IPS-18c (cell line): ENCODE measurements around the gene UQCRQ.
A peak's percentile ranks its signal among the peaks of the same experiment; 100 is the strongest.

Experiments used
- H3K4me3 ChIP-seq: 2 replicates; pipeline ENCODE4 v1.7.0; 2013; ENCODE audit warnings: low read depth, mild to moderate bottlenecking, low read length, moderate library complexity; ENCODE audit not compliant: insufficient read depth
- H3K9me3 ChIP-seq: one replicate; pipeline ENCODE4 v1.6.1; 2013; ENCODE audit warnings: mild to moderate bottlenecking, low read length, moderate library complexity; ENCODE audit not compliant: control insufficient read depth, insufficient read depth

UQCRQ gene

DNA sequence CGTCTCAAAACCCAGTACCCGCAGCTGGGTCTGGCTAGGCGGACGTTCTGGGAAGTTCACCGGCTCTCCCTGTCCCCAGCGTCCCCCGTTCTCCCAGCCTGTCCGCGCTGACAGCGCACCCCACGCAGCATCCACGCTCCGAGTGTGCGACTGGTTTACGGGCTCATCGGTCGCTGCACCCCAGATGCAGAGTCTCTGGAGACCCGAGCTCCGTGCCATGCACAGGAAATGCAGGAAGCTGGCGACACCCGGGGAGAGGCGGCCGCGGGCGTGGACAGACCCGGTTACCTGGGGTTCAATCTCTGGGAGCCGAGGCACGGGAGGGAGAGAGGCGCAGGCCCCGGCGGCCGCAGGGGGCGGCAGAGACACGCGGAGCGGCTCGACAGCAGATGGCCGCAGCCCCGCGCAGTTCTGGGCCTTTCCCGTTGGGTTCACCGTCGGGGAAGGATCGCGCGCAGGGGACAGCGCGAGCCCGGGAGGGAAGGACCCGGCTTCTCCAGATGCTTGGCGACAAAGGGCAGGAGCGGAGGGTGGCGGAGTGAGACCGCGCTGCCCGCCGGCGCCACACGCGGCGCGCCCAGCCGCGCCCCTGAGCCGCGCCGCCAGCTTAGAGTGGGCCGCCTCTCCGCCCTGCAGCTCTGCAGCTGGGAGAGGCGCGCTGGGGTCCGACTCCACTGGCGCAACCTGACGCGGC, 36.6 kb upstream of the UQCRQ start:
- peak overlapping the region; percentile 65 for H3K4me3 ChIP-seq

DNA sequence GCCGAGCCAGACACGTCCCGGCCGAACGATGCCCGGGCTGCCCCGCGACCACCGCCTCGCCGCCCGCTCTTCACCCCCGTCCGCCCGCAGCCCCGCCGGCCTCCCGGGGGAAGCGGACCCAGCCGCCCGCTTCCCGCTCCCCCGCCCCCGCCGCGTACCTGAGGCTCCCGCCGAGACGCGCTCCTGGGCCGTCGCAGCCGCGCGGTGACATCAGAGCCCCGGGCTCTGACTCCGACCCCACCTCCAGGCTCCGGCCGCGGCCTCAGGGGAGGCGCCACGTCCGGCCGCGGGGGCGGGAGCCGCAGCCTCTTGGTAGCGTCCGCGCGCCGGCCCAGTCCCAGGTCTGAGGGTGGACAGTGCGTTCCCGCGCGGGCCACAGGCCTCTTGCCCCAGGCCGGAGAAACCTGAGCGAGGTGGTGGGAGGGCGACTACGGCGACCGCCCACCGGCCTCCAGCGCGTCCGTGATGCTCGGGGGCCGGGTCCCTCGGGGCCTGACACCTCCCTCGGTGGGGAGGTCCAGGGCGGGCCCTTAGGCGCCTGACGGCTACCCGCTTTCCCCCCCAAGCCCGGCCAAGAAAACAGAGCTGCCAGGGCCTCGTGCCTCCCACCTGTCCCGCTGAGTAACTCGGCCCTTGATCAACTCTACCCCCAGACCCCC, 35.9 kb upstream of the UQCRQ start, which contains the start of gene SHROOM1:
TSS of gene SHROOM1 (minus strand) at position 212 of the 659 bp plus-strand sequence. CDS start 4,507 bp downstream, outside the sequence.
- peaks cover 2% of the 10 kb centered on the region for H3K9me3 ChIP-seq
- H3K4me3 ChIP-seq, result peak within 1 kb of the TSS; percentile 65

More for the DNA sequence above, 36.6 kb upstream of the UQCRQ start:
- peaks cover 3% of the 10 kb centered on the region for H3K9me3 ChIP-seq

DNA sequence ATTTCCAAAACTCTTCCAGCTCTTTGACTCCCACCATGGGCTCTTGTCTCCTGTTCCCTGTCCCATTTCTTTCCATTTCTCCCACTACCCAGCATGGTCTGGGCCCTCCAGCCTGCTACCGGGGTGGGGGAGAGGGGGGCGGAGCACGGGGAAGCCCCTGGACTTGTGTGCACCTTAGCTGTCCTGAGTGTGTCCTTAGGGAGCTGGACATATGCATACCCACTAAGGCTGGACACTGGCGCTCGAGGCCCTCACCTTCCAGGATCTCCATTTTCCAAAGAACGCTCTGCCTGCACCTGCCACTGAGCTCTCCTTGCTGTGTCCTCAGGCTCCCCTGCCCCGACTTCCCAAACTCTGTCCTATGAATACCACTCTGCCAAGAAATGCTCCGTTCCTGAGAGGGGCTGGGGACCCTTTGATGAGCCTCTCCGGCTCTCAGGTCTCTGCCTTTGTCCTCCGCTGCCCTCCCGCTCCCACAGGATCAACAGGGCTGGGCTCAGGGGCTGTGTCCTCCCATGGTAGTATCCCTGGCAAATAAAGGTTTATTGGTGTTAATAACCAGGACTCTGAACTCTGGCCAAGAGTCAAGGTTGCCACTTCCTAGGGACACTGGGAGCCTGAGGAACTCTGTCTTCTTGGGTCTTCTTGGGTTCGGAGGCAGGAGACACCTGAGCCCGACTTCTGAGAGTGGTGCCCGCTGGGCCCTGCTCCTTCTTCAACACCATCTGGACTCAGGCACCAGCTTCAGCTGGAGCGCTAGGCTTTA, 35.2 kb upstream of the UQCRQ start:
- Histone ChIP-seq H3K4me3 (0 out of 2 replicates have a peak overlapping the region, but pooled peaks have one; percentile 65), H3K9me3 (peaks cover 2% of the 10 kb centered on the region)

DNA sequence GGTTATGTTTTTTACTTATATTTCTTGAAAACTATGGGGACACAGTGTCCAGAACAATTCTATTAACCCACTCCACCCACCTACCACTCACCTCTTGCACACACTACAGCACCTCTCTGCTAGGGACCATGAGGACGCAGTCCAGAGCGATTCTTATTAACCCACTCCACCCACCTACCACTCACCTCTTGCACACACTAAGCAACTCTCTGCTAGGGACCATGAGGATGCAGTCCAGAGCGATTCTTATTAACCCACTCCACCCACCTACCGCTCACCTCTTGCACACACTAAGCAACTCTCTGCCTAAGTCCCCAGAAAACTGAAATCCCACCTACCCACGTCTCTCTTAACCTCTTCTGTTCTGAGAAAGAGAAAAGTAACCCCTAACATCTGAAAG, 33.8 kb upstream of the UQCRQ start:
- Histone ChIP-seq H3K9me3 (peaks cover 2% of the 10 kb centered on the region), H3K4me3 (no peak overlapping the region)

DNA sequence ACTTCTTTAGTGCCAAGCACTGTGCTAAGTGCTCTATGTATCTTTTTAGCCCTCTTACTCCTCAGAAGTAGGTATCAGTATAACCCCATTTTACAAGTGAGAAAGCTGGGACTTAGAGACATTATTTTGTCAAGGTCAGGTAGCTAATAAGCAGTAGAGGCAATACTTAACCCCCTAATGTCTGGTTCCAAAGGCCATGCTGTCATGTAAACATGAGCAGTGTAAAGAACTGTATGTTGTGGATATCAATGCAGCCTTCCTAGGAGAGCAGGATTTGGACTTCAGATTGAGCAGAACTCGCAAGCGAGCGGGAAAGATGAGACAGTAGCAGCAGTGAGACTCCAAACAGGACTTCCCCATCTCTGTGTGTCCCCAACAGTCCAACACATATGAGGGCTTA, 32.4 kb upstream of the UQCRQ start:
- H3K4me3 ChIP-seq, result no peak overlapping the region
- H3K9me3 ChIP-seq, result no peaks in the 10 kb centered on the region

DNA sequence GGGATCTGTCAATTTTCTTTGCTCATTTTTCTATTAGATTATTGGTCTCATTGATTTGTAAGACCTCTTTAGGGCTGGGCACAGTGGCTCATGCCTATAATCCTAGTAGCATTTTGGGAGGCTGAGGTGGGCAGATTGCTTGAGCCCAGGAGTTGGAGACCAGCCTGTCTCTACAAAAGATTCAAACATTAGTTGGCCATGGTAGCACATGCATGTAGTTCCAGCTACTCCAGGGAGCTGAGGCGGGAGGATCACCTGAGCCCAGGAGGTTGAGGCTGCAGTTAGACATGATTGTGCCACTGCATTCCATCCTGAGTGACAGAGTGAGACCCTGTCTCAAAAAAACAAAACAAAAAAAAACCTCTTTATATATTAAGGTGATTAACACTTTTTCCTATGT, 29.6 kb upstream of the UQCRQ start:
- Histone ChIP-seq H3K9me3 (no peaks in the 10 kb centered on the region), H3K4me3 (no peak overlapping the region)

DNA sequence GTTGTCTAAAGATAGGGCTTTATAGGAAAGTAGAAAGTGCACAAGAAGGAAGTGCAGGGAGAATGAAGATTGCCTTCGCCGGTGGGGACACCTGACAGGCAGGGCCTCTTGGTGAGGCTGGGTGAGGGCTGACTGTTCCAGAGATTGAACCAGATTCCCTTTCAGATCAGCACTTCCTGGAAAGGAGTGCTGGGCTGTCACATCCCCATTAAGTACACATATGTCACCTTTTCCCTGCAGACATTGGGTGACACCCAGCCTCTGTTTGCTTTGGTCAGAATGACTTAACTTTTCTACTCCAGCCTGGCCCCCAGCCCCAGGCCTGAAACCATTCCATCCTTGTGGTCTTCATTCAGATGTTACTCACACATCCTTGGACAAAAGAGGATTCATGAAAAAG, 28.6 kb upstream of the UQCRQ start:
- Histone ChIP-seq H3K4me3 (no peak overlapping the region), H3K9me3 (no peaks in the 10 kb centered on the region)

DNA sequence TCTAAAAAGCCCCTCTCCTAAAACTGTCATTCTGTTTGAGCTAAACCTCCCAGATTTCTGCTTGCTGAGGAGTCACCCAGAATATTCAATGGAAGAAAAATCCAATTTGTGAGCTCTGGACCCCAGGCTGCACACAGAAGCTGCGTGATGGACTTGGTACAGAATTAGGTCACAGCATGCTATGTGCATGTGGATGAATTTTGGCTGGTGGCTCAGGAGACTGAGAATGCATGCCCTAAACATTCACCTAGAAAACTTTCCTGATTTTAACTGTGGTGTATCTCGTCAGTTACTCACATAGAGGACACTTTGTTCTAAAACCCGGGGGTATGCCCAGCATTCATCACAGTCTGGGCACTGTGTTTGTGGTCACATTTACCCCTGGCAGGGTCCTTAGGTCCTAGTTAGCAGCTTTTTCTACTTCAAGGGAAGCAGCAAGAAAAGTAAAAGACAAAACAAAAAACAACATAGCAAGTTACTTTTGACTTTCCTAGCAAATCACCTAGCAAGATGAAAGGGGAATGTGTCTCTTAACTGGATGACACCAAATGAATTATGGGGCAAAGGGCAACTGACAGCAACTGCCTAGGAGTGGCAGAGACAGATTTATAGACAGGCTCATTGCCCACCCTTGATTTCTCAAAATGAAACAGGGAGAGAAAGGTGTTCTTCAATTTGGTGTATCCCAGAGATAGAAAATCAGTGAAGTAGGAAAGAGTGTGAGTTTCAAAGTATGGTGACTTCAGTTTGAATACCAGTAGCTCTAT, 27.7 kb upstream of the UQCRQ start:
- Histone ChIP-seq H3K4me3 (no peak overlapping the region), H3K9me3 (no peaks in the 10 kb centered on the region)

DNA sequence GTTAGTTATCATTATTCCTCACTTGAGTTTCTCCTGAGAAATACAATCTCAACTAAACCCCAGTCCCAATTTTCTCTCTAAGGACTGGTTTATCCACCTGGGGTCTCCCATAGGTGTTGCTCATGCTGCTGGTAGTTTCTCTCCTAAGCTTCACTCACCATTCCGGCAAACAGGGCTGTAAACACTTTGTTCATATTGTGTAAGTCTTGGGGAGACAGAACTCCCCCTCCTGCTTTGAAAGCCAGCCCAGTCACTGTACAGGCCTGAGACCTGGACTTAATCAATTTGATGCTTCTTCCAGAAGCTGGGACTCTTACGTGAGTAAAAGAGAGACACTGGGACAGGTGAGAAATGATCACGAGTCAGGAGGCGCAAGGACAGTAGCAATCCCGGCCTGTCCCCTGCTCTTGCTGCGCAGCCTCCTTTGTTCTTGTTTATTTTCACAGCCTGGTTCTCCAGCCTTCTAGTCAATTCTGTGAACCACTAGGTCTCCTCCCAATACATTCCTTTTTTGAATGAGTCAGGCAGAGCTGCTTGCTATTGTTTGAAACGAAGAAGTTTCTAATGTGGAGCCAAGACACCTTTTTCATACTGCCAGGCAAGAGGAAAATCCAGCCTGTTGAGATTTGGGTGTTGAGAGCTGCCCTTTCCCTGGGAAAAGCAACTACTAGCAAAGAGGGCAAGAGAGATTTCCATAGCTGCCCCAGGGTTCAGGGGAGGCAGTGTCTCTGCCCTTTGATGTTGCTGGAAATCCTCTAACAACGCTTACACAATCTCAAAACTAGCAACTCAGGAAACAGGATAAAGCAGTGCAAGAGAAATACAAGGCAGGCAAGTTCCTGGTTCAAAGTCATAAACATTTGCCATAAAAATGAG, 26.8 kb upstream of the UQCRQ start:
- no peak overlapping the region for H3K4me3 ChIP-seq
- H3K9me3 ChIP-seq, result no peaks in the 10 kb centered on the region

DNA sequence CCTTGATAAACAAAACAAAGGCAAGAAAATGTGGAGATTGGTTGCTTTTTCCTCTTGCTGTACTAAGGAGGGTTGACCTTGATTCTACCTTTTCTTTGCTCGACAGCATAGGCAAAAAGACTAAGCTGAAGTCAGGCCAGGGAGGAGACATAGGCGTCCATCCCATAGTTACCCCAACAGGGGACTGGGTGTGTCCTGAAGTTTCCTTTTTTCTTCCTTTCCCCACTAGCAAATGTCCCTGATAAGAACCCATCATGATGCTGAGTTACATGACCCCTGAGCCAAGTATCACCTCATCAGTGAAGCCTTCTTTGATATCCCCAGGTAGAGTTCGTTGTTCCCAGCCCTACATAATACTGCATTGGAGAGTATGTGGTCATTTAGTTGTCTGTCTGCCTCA, 26.1 kb upstream of the UQCRQ start:
- Histone ChIP-seq H3K4me3 (no peak overlapping the region), H3K9me3 (no peaks in the 10 kb centered on the region)

DNA sequence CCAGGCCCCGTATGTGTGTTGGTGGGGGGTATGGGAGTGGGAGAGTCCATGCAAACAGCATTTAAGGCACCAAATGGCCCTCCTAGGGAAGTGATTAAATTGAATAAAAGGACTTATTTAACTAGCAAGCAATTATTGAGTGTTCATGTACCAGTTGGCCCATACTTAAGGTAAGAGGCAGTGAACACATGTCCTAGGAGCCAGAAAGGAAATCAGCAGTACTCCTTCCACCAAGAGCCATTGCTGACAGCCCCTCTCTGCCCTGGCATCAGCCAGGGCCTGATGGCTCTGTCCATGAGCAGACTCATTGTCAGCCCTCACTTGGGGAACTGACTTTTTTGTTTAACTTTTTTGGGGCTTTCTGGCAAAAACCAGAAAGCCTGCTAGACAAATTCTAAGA, 25.5 kb upstream of the UQCRQ start:
- no peak overlapping the region for H3K4me3 ChIP-seq
- no peaks in the 10 kb centered on the region for H3K9me3 ChIP-seq

DNA sequence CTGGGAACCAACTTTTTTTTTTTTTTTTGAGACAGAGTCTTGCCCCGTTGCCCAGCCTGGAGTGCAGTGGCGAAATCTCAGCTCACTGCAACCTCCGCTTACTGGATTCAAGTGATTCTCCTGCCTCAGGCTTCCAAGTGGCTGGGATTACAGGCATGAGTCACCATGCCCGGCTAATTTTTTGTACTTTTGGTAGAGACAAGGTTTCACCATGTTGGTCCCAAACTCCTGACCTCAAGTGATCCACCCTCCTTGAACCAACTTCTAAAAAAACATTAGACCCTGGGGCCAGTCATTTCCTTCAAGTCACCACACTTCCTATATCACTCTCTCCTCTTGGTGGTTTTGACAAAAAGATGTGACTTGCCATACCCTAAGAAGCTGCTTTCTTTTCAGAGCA, 25.1 kb upstream of the UQCRQ start:
- H3K4me3 ChIP-seq, result no peak overlapping the region
- H3K9me3 ChIP-seq, result no peaks in the 10 kb centered on the region

DNA sequence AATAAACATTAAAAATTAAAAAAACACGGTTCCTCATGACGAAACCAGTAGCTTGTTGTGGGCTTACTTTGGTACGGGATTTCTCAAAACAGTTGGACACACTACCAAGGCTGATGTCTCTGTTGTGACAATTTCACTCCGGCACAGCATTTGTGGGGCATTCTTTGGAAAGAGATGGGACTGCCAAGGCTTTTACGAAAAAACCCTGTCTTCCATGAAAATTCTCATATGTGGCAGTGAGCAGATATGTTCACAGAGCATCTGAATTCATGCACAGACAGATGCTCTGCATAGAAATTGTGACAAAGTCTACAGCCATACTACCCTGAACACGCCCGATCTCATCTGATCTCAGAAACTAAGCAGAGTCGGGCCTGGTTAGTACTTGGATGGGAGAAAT, 18.2 kb upstream of the UQCRQ start:
- H3K9me3 ChIP-seq, result no peaks in the 10 kb centered on the region
- no peak overlapping the region for H3K4me3 ChIP-seq

DNA sequence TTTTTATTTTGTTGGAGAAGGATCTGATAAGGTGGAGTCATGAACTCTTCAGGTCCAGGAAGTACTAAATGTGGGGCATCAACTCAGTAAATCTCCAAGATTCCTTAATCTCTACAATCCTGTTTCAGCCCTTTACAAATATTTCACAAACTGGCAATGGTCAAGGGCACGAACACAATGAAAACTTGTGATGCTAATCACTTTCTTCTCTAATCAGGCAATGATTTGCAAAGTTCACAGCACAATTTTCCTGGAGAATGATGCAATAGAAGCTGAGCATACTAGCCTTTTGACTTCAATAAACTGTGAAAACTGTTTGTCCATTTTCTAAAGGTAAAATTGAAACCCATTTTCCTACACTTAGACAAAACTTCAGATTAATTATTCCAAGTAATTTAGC, 17.1 kb upstream of the UQCRQ start:
- Histone ChIP-seq H3K9me3 (no peaks in the 10 kb centered on the region), H3K4me3 (no peak overlapping the region)

DNA sequence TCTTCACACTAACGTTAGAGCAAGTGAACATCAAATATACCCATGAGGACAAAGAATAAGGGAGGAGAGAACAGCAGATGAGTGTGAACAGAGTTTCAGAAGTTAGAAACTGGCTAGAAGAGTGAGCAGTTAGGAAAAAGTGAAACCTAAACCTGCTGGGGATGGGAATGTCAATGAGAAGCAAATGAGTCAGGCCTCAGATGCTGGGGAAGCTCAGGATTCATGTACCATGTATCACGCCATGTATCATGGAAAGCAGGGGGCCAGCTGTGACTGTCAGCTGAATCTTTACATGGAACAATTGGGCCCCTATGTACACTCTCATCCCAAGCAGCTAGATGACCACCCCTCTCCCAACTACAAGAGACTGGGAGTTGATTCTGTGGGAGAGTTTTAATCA, 16.4 kb upstream of the UQCRQ start:
- Histone ChIP-seq H3K4me3 (no peak overlapping the region), H3K9me3 (no peaks in the 10 kb centered on the region)

DNA sequence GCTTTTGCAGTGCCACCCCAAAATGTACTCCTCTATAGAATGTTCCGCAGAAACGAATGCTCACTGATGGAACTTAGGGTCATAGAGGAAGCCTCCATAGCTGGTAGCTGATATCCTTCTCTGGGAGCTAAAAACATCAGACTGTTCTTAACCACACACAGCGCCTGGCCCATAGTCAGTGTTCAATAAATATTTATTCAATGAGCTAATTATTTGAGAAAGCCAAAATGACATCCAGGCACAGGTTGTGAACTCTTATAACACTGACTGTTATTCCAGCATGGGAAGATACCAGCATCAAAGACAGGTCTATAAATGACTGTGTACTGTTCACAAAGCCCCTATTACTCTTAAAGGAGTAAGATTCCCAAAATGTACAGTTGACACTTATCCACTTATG, 13.1 kb upstream of the UQCRQ start:
- Histone ChIP-seq H3K4me3 (no peak overlapping the region), H3K9me3 (no peaks in the 10 kb centered on the region)

DNA sequence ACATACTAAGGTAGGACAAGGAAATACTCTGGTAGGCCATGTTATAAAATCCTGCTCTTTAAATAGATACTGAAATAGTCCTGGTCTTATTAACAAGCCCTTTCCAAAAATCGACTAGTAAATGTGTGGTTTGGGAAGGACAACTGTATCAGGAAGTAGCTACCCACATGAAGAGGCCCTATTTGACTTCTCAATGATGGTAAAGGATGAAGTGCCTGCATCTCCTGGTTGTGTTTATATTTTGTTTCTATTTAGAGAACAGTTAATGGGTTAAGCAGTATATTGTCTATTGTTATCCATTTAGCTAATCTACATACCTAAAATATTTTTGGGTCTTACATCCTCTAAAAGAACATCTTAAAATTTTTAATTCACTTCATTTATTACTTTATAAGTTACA, 12.7 kb upstream of the UQCRQ start:
- Histone ChIP-seq H3K9me3 (no peaks in the 10 kb centered on the region), H3K4me3 (no peak overlapping the region)
